Posterior cingulate gyrus (tissue), 11 donors: ENCODE results near the gene TTC4.
A peak's percentile ranks its signal among the peaks of the same experiment; 100 is the strongest.
"Not testable (repeated sequence)": the region's sequence is repeated elsewhere in the genome, so short reads cannot be mapped to it uniquely, and the experiment has no call there.

Experiments
- DNase-seq, 10 donors: peaks; one replicate each; pipeline versions ENCODE4 v3.0.0 to v3.0.0-alpha.2; 2020 to 2021; ENCODE audit warnings: mixed read lengths in 3 of 10
- intact Hi-C: fragments of 100-400 bp; cut with DNase I; formaldehyde crosslinking; loops from one replicate; pipeline ENCODE4 v1.15.1; 2023

Gene TTC4

DNA sequence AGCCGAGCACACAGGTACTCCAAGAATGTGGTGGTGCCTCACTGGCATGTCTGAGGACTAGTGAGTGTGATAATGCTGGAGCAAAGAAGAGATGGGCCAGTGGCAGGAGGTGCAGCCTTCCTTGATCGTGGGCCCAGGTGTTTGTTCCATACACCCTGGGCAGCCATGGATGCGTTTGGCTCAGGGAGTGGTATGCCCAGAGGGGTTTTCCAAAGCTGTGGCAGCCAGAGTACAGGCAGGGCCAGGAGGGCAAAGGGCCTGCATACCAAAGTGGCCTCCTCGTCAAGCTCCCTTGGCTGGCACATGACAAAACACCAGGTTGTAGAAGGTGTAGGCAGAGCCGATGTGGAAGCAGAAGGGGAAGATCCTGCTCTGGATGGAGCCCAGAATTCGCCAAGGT lies 29.6 kb downstream of the TTC4 start:
- peak in 1 of 10 donors; percentile 37 for DNase-seq
- intact Hi-C loops, result no loop called here

DNA sequence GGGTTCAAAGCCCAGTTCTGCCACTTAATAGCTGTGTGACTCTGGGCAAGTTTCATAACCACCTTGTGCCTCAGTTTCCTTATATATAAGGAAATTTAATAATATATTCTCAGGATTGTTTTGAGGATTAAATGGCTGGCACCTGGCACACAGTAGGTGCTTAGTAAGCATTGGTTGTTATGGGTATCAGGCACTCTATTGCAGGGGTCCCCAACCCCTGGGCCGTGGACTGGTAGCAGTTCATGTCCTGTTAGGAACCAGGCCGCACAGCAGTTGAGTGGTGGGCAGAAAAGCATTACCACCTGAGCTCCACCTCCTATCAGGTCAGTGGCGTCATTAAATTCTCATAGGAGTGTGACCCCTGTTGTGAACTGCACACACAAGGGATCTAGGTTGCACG lies 30.2 kb downstream of the TTC4 start:
- intact Hi-C loops, result no loop called here
- peak in 1 of 10 donors; percentile 8 for DNase-seq

DNA sequence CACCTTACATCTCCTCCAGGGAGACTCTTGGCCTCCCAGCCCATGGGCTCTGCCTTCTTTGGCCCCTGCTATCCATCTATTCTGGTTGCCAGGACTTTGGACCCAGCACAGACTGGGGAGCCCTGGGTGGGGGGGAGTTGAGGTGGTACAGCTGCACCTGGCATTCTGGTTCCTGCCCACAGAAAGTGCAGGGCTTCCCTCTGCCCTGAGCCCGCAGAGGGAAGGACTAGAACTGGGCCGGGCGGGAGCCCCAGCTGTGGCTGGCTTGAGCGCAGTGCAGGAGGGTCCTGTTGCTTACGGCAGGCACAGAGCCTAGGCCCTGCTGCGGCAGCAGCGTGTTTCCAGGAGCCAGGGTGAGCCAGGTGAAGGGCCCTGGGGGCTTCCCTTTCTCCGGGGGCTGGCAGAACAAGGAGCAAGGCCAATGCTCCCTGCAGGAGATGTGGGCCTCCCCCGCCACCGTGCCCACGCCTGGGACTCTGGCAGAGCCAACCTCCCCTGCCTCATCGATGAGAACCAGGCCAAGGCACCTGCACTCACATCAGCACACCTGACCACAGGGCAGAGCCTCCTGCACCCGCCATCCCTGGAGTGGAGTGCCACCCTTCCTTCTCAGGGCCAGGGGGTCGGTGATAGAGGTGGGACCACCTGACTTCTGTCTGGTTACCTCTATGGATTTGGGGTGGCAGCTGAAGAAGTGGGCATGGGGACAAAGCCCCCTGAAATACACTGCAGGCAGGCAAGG lies 32.6 kb downstream of the TTC4 start:
- DNase-seq, result peak in 1 of 10 donors; percentile 62
- intact Hi-C loops, result no loop called here

DNA sequence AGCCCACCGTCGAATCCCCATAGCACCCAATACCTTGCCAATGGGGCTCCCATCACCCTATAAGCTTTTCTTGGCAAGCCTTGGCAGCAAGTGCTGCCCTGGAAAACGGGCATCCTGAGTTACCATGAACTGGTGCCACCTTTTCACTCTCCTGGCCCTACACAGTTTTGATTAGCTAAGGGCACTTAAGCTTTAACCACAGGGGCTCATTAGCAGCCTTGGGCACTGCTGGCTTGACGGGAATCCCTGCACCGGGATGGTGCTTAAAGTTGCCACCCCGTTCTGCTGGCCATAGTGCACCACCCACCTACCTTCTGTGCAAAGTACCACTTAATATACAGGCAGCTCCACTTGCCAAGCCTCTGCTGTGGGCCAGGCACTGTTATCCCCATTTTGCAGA lies 34.9 kb downstream of the TTC4 start:
- intact Hi-C loops, result no loop called here
- peak in 1 of 10 donors; percentile 55 for DNase-seq

- intact Hi-C loops, result no loop called here
- DNase-seq, result no peak
These were observed 35.8 kb downstream of the TTC4 start for GRCh38 chr1:54751426-54751825.

GRCh38 chr1:54754045-54754444 lies 38.4 kb downstream of the TTC4 start:
- DNase-seq, result peak in 1 of 10 donors; percentile 79
- intact Hi-C loops, result no loop called here

DNA sequence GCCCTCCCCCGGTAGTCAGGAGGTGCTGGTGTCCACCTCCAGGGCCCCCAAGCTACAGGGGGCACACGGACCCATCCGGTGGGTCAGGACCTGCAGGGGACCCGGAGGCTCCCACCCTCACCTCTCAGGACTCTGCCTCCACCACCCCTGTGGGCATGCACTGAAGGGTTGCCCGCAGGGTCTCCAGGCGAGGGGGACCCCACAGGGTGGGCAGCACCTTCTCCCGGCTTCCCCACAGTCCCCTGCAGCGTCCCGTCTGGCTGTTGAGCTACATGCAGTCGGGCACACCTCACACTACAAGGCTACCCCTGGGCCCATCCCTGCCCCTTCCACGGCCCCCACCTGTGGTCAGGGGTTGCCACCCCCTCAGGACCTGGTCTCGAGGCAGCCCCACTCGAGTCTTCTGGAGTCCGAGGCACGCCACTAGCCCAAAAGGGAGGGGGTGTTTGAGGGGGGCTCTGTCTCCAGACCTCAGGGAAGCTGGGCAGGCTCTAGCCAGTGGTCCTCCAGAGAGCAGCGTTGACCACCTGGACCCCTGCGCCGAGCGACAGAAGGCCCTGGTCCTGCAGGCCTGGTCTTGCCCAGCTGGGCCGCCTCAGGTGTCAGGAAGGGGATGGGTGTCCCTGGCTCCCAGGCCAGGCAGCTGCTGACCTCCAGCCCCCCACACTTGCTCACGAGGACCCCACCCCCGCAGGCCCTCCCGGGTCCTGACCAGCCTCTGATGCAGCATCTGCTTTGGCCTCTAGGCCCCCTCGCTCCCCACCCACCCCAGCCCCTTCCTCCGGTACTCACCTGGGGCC lies 39.0 kb downstream of the TTC4 start:
- intact Hi-C loops, result no loop called here
- DNase-seq, result peak in 1 of 10 donors; percentile 84

DNA sequence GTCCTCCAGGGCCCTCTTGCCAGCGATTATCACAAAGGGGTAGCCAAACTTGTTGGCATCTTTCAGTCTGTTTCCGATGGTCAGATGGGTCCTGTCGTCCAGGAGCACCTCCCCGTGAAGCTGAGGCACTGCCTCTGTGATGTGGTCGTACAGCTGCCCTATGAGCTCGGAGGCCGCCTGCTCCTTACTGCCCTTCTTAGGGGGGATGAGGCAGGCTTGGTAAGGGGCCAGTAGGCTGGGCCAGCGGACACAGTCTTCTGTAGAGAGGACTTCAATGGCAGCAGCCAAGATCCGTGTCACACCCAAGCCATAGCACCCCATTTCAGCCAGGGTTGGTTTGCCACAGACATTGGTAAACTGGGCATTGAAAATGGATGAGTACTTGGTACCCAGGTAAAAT lies 42.2 kb downstream of the TTC4 start:
- intact Hi-C loops, result no loop called here
- DNase-seq, result peak in 2 of 10 donors; percentile 40 to 46

DNA sequence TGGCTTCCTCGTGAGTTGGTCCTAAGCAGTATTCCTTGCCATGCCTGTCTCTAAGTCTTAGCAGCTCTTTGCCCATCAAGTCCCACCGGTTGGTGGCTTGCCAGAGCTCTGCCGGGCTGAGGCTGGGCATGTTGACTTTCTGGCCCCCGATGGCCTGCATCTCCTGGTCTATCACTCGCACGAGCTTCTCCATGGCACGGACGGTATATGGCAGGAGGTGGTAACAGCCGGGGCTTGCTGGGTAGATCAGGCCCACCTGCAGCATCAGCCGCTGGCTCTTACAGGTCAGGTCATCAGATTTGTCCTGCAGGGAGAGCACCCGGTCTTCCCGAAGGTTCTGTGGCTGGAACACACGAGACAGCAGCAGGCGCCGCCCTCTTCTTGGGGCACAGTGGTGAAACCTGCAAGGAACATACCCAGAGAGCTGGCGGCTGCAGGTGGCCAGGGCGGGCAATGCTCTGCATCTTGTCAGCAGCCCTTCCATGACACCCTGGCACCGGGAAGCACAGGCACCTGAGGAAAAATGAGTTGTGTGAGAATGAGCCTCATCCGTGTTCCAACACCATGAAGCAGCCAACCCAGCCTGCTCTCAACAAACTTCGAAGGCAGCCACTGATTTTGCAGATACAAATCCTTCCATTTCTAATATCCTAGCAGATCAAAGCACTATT lies 43.2 kb downstream of the TTC4 start:
- peak in 2 of 10 donors; percentile 55 to 78 for DNase-seq
- intact Hi-C loops, result no loop called here

DNA sequence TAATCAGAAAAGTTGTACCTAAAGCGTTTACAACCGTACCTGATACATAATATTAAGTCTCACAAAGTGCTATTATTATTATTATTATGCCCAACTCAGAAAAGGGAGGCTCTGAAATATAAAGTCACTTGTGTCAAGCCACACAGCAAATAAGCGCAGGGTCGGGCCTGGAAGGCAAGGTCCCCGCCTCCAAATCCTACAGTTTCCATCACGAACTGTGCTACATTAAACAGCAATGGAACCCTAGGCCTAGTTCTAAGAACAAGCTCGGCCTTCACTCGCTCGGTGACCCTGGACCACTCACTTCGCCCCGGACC lies 48.1 kb downstream of the TTC4 start:
- peak in 1 of 10 donors; percentile 73 for DNase-seq
- intact Hi-C loops, result loop anchor here (2.0 to 10.0 kb wide), 3 partner anchors 47 to 926 kb away; partner anchors contain the start of genes DHCR24 and NDC1

DNA sequence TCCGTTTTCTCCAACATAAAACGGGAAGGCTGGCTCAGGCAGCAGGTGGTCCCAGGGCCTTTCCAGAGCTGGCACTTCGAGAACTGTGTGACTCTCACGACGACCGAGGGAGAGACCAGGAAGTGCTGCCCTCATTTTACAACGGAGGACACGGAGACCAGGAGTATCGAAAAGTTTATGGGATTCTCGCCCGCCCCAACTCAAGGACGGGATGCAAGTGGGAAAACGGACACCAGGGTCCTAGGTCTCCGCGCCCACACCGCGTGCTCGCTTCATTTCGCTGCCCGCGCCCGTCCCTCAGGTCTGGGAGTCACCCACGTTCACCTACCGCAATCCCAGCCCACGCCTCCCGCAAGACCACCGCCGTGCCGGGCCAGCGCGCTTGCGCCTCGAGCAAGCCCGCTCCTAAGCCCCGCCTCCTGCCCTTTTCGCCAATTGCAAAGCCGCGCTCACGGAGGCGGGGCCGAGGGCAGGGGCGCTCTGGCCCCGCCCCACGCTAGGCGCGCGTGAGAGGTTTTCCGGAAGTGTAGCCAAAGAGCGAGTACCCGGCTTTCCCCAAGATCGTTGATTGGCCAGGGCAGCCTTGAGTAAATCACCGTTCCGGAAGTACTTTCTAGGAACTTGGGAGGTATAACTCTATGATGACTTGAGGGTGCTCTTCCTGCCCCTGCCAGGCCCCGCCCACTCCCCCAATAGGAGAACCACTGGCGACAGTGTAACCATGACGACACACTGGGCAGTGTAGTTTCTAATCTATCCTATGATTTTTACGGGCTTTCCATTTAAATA lies 48.7 kb downstream of the TTC4 start, which contains the start of gene PARS2:
PARS2 (minus strand) TSS at position 391 of the 789 bp plus-strand sequence. CDS start 5,362 bp downstream, outside the sequence.
- peak; percentile 88 to 99 (median 94) for DNase-seq
- intact Hi-C loops, result loop anchor here (2.0 to 10.0 kb wide), 3 partner anchors 48 to 927 kb away; partner anchors contain the start of genes DHCR24 and NDC1

GRCh38 chr1:54764922-54765561 lies 49.4 kb downstream of the TTC4 start:
- intact Hi-C loops, result loop anchor here (2.0 to 10.0 kb wide), 3 partner anchors 48 to 928 kb away; partner anchors contain the start of genes DHCR24 and NDC1
- DNase-seq, result peak in 1 of 10 donors; percentile 49

GRCh38 chr1:54766726-54767125 lies 51.1 kb downstream of the TTC4 start:
- intact Hi-C loops, result loop anchor here (10.0 kb wide), 1 partner anchor 118 kb away; the partner anchor contains the start of gene DHCR24

DNA sequence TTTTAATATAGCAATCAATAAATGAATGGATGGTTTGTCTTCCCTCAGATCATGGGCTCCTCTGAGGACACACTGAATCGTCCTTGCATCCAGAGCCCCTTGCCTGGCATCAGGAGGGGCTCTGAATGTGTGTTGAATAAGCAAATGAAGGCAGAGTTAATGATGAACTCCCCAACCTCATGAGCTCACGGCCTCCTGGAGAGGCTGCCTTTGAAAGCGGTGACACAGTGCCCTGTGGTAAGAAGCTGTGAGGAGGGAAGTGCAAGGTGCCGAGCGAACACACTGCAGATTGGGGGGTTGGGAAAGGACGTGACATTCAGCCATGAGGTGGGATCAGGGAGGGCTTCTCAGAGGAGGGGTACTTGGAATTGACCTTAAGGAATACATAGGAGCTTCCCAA lies 51.9 kb downstream of the TTC4 start:
- DNase-seq, result no peak
- intact Hi-C loops, result loop anchor here (10.0 kb wide), 1 partner anchor 117 kb away; the partner anchor contains the start of gene DHCR24

More at GRCh38 chr1:54766726-54767125, 51.1 kb downstream of the TTC4 start:
- DNase-seq, result no peak

- intact Hi-C loops, result loop anchor here (10.0 kb wide), 1 partner anchor 117 kb away; the partner anchor contains the start of gene DHCR24
- no peak for DNase-seq
These were observed 52.4 kb downstream of the TTC4 start for GRCh38 chr1:54768093-54768492.

DNA sequence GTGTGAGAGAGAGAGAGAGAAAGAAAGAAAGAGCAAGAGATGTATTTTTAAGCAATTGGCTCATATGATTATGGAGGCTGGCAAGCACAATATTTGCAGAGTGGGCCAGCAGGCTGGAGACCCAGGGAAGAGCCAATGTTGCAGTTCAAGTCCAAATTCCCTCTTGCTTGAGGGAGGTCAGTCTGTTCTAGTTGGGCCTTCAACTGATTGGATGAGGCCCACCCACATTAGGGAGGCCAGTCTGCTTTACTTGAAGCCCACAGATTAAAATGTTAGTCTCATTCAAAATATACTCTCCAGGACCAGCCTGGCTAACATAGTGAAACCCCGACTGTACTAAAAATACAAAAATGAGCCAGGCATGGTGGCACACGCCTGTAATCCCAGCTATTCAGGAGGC lies 57.3 kb downstream of the TTC4 start:
- DNase-seq, result no peak
- intact Hi-C loops, result no loop called here

GRCh38 chr1:54774820-54775498 lies 59.3 kb downstream of the TTC4 start:
- intact Hi-C loops, result no loop called here
- DNase-seq, result peak in 1 of 10 donors; percentile 55

DNA sequence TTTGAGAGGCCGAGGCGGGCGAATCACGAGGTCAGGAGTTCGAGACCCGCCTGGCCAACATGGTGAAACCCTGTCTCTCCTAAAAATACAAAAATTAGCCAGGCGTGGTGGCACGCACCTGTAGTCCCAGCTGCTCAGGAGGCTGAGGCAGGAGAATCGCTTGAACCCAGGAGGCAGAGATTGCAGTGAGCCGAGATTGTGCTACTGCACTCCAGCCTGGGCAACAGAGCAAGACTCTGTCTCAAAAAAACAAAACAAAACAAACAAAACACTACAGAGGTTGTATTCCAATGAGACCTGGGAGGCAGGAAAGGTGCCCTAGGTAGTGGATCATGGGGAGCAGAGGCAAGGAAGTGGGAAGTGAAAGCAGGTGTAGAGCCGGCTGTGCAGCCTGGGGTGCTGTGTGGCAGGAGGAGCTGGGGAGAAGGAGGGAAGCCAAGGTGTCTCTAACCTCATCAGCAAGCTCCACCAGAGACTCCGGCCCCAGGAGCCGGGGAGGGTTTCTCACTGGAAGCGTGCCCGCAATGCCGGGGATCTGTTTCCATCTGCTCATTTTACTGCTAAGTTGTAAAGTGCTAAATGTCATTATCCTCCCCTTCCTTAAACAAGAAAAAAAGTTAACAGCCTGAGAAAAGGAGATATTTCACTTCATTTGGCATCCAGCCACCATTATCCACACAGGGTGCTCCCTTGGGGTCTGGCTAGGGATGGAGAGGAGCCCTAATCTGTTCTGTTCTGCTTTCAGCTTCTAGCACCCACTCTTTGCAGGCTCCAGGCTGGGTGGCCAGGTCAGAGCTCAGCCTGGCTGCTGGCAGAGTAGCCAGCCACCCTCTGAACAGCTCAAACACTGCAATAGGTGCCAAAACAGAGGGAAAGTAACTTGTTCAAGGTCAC lies 60.4 kb downstream of the TTC4 start:
- peak in 1 of 10 donors; percentile 59 for DNase-seq
- intact Hi-C loops, result not testable (repeated sequence)
